Measurements from ENCODE around the gene TGM3. TPM values are rescaled to one million over a fixed set of nuclear protein-coding genes. Genes with fewer than 3 reads are reported as not detected.

The TGM3 gene
- total and polyA plus RNA-seq, 2 of the 4 experiments (the other 2 are of a cell fraction): not detected

- no peak overlapping the region for H2AK5ac ChIP-seq (ENCODE audit: low read depth, low read length)
- H2AK9ac ChIP-seq (replicated peaks; ENCODE audit: low read depth, low read length, poor library complexity): no peak overlapping the region
- no peaks in the 10 kb centered on the region for H3K4me1 ChIP-seq (ENCODE audit: control insufficient read depth, insufficient read depth, low read length)
- H2AFZ ChIP-seq (replicated peaks; ENCODE audit: low read length, poor library complexity): no peak overlapping the region
- H3K56ac ChIP-seq (ENCODE audit: extremely low read depth, insufficient read depth, low read length): no peak overlapping the region
- no peaks in the 10 kb centered on the region for H3K36me3 ChIP-seq (ENCODE audit: control insufficient read depth, insufficient read depth, low read length)
- no peaks in the 10 kb centered on the region for H3K9me1 ChIP-seq (ENCODE audit: insufficient read depth, low read length)
- no peak overlapping the region for H3K23ac ChIP-seq (ENCODE audit: low read depth, low read length)
- ChIA-PET CTCF (no interaction called here), POLR2A (ENCODE audit: unreplicated experiment) (no interaction called here)
- intact Hi-C loops (cut with micrococcal nuclease) (no loop called here), in situ Hi-C loops (cut with MboI; ENCODE audit: low sequenced_read_pairs) (no loop called here), dilution Hi-C loops (cut with HindIII; ENCODE audit: low sequenced_read_pairs, unreplicated experiment) (no loop called here)
- no peak overlapping the region for H3K14ac ChIP-seq (replicated peaks; ENCODE audit: low read depth, low read length)
- H2BK20ac ChIP-seq (ENCODE audit: low read depth, low read length): no peak overlapping the region
- H3K4me2 ChIP-seq (ENCODE audit: low read depth, low read length): no peak overlapping the region
- TF ChIP-seq RFX5 (IDR thresholded peaks at IDR 0.05; ENCODE audit: low read depth, low read length) (no peak), SMC3 (IDR thresholded peaks at IDR 0.05; ENCODE audit: low read depth, low read length) (no peak), RCOR1 (IDR thresholded peaks at IDR 0.05; ENCODE audit: insufficient replicate concordance, low read length) (no peak), NFE2L2 (IDR thresholded peaks at IDR 0.05; ENCODE audit: low read depth, low read length) (no peak), CEBPB (IDR thresholded peaks at IDR 0.05; ENCODE audit: low read depth, low read length) (no peak), MAZ (IDR thresholded peaks at IDR 0.05; ENCODE audit: borderline replicate concordance, low read depth, low read length) (no peak), USF2 (IDR thresholded peaks at IDR 0.05; ENCODE audit: low read depth, low read length) (no peak), MAFK (IDR thresholded peaks at IDR 0.05; ENCODE audit: low read depth, low read length) (no peak), RAD21 (IDR thresholded peaks at IDR 0.05; ENCODE audit: low read length) (no peak), CTCF (conservative IDR thresholded peaks at IDR 0.05; ENCODE audit: low read depth, low read length) (no peak)
- no peak overlapping the region for H4K8ac ChIP-seq (ENCODE audit: low read depth in 2 of 2, low read length in 2 of 2)
- H2BK5ac ChIP-seq (ENCODE audit: low read depth, low read length, poor library complexity, severe bottlenecking): no peak overlapping the region
- no peak overlapping the region for H2BK15ac ChIP-seq (ENCODE audit: low read depth, low read length)
- no peak overlapping the region for H2BK120ac ChIP-seq (ENCODE audit: low read depth, low read length)
- ATAC-seq (ENCODE audit: low read depth): no peak
- no peak overlapping the region for H3K27ac ChIP-seq (ENCODE audit: insufficient read depth, low read length)
- H3K9me3 ChIP-seq (ENCODE audit: control insufficient read depth, insufficient read depth, low read length): no peaks in the 10 kb centered on the region
- no peak overlapping the region for H3K4me3 ChIP-seq (ENCODE audit: insufficient read depth, low read depth, low read length)
- no peak overlapping the region for H3K4ac ChIP-seq (ENCODE audit: low read depth, low read length)
- H4K5ac ChIP-seq (ENCODE audit: low read depth, low read length): no peak overlapping the region
- WGBS, 2 experiments (ENCODE audit: extremely low coverage in 2 of 2, insufficient read length in 1 of 2): 0% methylated on average over 3 of the region's 11 CpGs; no CpG with 5 or more reads in 1 of the 2 experiments
- H3K79me1 ChIP-seq (ENCODE audit: low read depth in 1 of 2, low read length in 2 of 2): no peaks in the 10 kb centered on the region
- H4K91ac ChIP-seq (ENCODE audit: insufficient read depth, low read depth, low read length): no peak overlapping the region
- H3K18ac ChIP-seq (ENCODE audit: low read depth, low read length): no peak overlapping the region
- peaks cover 4% of the 10 kb centered on the region; the same call in 1 of the 2 replicates for H3K27me3 ChIP-seq (ENCODE audit: control insufficient read depth, insufficient read depth, low read length)
- H4K20me1 ChIP-seq (ENCODE audit: insufficient read depth, low read length): no peaks in the 10 kb centered on the region
- DNase-seq: no peak
- BruUV-seq (replicated peaks): no TSS peak
- no peak overlapping the region for H3K9ac ChIP-seq (ENCODE audit: low read depth, low read length)
Measured at GRCh38 chr20:2289475-2289874, 6.3 kb upstream of the TGM3 start.
